ENCODE measurements around the gene WDR18. TPM values are rescaled to one million over a fixed set of nuclear protein-coding genes. Genes with fewer than 3 reads are reported as not detected.

Gene WDR18
- total RNA-seq, 2 donors from 2014 or later: 68.6 to 85.6 TPM

DNA sequence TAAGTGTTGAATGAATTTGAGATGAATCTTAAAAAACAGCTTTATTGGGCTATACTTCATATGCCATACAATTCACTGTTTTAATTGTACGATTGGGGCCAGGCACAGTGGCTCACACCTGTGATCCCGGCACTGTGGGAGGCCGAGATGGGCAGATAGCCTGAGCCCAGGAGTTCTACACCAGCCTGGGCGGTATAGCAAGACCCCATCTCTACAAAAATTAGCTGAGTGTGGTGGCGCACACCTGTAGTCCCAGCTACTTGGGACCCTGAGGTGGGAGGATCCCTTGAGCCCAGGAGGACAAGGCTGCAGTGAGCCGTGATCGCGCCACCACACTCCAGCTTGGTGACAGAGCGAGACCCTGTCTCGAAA is 48.0 kb upstream of the WDR18 start:
- peaks cover 47% of the 10 kb centered on the region for H3K36me3 Mint-ChIP-seq (ENCODE audit: low read depth)
- H3K27ac Mint-ChIP-seq: no peak overlapping the region
- no peaks in the 10 kb centered on the region for H3K9me3 ChIP-seq (ENCODE audit: control insufficient read depth, low read length)
- H3K27ac ChIP-seq (ENCODE audit: low read depth, low read length): no peak overlapping the region
- no peak overlapping the region for H3K4me3 Mint-ChIP-seq
- no peaks in the 10 kb centered on the region for H3K4me1 ChIP-seq (ENCODE audit: control insufficient read depth, insufficient read depth, low read length)
- no peak for DNase-seq
- no peaks in the 10 kb centered on the region for H3K27me3 ChIP-seq (ENCODE audit: control insufficient read depth, insufficient read depth, low read length, poor library complexity, severe bottlenecking)
- 89% methylated on average over 7 to 10 of the region's 10 CpGs for WGBS, 2 experiments (ENCODE audit: insufficient coverage in 1 of 2, insufficient read length in 1 of 2)
- no peak overlapping the region for H3K9ac ChIP-seq (ENCODE audit: extremely low read depth, low read length, poor library complexity, severe bottlenecking)
- TF ChIP-seq, protein P1, sequence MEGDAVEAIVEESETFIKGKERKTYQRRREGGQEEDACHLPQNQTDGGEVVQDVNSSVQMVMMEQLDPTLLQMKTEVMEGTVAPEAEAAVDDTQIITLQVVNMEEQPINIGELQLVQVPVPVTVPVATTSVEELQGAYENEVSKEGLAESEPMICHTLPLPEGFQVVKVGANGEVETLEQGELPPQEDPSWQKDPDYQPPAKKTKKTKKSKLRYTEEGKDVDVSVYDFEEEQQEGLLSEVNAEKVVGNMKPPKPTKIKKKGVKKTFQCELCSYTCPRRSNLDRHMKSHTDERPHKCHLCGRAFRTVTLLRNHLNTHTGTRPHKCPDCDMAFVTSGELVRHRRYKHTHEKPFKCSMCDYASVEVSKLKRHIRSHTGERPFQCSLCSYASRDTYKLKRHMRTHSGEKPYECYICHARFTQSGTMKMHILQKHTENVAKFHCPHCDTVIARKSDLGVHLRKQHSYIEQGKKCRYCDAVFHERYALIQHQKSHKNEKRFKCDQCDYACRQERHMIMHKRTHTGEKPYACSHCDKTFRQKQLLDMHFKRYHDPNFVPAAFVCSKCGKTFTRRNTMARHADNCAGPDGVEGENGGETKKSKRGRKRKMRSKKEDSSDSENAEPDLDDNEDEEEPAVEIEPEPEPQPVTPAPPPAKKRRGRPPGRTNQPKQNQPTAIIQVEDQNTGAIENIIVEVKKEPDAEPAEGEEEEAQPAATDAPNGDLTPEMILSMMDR (conservative IDR thresholded peaks at IDR 0.05): no peak
- no peak overlapping the region for H3K4me3 ChIP-seq (ENCODE audit: low read length)
- no peaks in the 10 kb centered on the region for H3K4me1 Mint-ChIP-seq
- peaks cover 40% of the 10 kb centered on the region for H3K36me3 ChIP-seq (ENCODE audit: control insufficient read depth, insufficient read depth, low read length)
- no peaks in the 10 kb centered on the region for H3K9me3 Mint-ChIP-seq
- no peaks in the 10 kb centered on the region for H3K27me3 Mint-ChIP-seq (ENCODE audit: insufficient read depth)

DNA sequence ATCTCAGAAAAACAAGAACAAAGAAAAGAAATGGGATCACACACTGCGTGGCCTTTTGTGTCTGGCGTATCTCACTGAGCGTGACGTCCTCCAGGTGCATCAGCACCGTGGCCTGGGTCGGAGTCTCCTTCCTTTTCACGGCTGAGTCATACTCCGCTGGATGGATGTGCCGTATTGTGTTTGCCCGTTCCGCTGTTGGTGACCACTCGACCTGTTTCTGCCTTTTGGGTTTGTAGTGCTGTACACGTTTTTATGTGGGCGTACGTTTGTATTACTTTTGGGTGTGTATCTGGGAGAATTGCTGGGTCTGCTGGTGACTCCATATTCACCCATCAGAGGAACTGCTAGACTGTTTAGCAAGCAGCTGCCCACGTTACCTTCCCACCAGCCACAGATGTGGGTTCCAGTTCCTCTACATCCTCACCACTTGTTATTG is 46.9 kb upstream of the WDR18 start:
- Histone ChIP-seq H3K27ac (ENCODE audit: low read depth, low read length) (no peak overlapping the region), H3K4me3 (ENCODE audit: low read length) (no peak overlapping the region), H3K4me1 (ENCODE audit: control insufficient read depth, insufficient read depth, low read length) (no peaks in the 10 kb centered on the region), H3K36me3 (ENCODE audit: control insufficient read depth, insufficient read depth, low read length) (peaks cover 37% of the 10 kb centered on the region), H3K27me3 (ENCODE audit: control insufficient read depth, insufficient read depth, low read length, poor library complexity, severe bottlenecking) (no peaks in the 10 kb centered on the region), H3K9ac (ENCODE audit: extremely low read depth, low read length, poor library complexity, severe bottlenecking) (no peak overlapping the region), H3K9me3 (ENCODE audit: control insufficient read depth, low read length) (no peaks in the 10 kb centered on the region)
- WGBS, 2 experiments (ENCODE audit: insufficient coverage in 1 of 2, insufficient read length in 1 of 2): 96 to 97% methylated on average over 6 to 16 of the region's 16 CpGs
- H3K4me3 Mint-ChIP-seq: no peak overlapping the region
- TF ChIP-seq, protein P1 (conservative IDR thresholded peaks at IDR 0.05): no peak
- H3K9me3 Mint-ChIP-seq: no peaks in the 10 kb centered on the region
- no peaks in the 10 kb centered on the region for H3K4me1 Mint-ChIP-seq
- H3K27ac Mint-ChIP-seq: no peak overlapping the region
- H3K36me3 Mint-ChIP-seq (ENCODE audit: low read depth): peaks cover 48% of the 10 kb centered on the region
- no peak for DNase-seq
- no peaks in the 10 kb centered on the region for H3K27me3 Mint-ChIP-seq (ENCODE audit: insufficient read depth)

DNA sequence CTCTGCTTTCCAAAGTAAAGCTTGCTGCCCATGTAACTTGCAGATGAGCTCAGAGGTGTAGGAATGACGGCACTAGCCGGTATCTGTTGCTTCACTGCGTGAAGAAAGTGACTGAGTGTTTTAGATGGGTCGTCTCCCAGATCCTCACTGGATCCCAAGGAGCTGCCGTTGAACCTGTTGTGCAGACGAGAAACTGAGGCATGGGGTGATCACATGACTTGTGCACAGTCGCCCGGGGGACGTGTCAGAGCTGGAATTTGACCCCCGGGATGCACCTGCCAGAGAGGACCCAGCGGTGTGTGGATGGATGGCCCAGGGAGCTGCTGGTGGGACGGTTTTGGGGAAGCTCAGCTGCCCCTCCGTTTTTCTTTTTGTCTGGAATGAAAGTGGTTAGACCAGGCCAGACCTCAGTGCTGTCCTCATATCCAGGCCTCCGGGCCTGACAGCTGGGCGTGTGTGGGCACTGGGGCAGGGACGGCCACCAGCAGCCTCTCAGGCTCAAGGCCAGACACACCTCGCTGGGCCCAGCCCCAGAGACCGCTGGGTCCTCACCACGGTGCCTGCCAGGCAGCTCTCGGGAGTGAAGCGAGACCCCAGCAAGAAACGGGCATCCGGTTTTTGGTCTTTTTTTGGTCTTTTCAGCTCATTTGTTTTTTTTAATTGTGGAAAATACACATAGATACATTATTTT is 45.8 kb upstream of the WDR18 start:
- Histone ChIP-seq H3K4me1 (ENCODE audit: control insufficient read depth, insufficient read depth, low read length) (no peaks in the 10 kb centered on the region), H3K36me3 (ENCODE audit: control insufficient read depth, insufficient read depth, low read length) (peaks cover 43% of the 10 kb centered on the region), H3K27me3 (ENCODE audit: control insufficient read depth, insufficient read depth, low read length, poor library complexity, severe bottlenecking) (no peaks in the 10 kb centered on the region), H3K9ac (ENCODE audit: extremely low read depth, low read length, poor library complexity, severe bottlenecking) (no peak overlapping the region), H3K27ac (ENCODE audit: low read depth, low read length) (no peak overlapping the region), H3K4me3 (ENCODE audit: low read length) (no peak overlapping the region), H3K9me3 (ENCODE audit: control insufficient read depth, low read length) (no peaks in the 10 kb centered on the region)
- H3K9me3 Mint-ChIP-seq: peaks cover 1% of the 10 kb centered on the region
- 90 to 93% methylated on average over 15 to 22 of the region's 23 CpGs for WGBS, 2 experiments (ENCODE audit: insufficient coverage in 1 of 2, insufficient read length in 1 of 2)
- H3K27me3 Mint-ChIP-seq (ENCODE audit: insufficient read depth): no peaks in the 10 kb centered on the region
- peaks cover 58% of the 10 kb centered on the region for H3K36me3 Mint-ChIP-seq (ENCODE audit: low read depth)
- no peak overlapping the region for H3K4me3 Mint-ChIP-seq
- no peaks in the 10 kb centered on the region for H3K4me1 Mint-ChIP-seq
- DNase-seq: no peak
- TF ChIP-seq, protein P1 (conservative IDR thresholded peaks at IDR 0.05): no peak
- no peak overlapping the region for H3K27ac Mint-ChIP-seq

Data from endodermal cell (in vitro differentiated cells).